Measurements from ENCODE around the gene PDE3A.

The PDE3A gene

DNA sequence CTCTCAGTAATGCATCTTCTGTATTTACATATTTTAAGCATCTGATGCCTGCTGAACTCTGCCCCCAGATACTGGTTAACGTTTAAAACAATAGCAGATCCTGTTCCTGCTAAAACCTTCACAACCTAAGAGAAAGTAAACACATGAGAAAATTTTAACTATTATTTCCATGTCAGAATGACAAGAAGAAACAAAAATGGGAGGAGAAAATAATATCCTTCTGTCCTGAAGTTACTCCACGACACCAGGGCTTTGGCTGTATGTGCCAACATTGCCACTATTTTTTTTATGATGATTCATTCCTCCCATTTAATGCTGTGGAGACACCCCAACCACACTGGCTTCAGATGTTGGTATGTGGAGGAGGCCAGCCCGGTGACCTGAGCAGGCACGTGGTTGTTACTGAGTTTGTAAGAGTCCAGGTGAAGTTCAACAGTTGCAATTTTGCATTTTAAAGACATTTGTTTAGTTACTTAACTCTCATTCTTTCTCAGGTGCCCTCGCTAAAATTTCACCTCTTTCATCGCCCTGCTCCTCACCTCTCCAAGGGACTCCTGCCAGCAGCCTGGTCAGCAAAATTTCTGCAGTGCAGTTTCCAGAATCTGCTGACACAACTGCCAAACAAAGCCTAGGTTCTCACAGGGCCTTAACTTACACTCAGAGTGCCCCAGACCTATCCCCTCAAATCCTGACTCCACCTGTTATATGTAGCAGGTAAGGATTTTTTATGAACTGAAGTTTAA lies 261.2 kb downstream of the PDE3A start:
- H3K9me2 ChIP-seq (replicated peaks; ENCODE audit: control insufficient read depth, low read length): no peaks in the 10 kb centered on the region

DNA sequence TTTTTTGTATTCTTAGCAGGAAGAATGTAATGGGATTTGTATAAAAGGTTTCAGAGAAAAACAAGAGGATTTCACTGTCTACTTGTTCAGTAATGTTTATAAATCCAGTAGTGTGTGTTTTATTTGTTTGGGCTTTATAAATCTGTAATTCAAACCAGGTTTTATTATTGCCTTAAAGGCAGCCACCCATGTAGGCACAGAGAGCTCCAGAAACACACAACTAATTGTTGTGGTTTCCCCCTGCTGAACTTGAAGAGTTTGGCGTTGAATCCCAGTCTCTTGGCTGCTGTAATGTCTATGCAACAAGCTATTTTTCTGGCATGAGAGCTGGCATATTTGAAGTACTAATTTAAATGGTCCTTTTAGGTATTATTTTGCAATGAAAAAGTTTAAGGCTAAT lies 263.4 kb downstream of the PDE3A start:
- H3K36me3 ChIP-seq (ENCODE audit: control insufficient read depth, low read length): no peaks in the 10 kb centered on the region
- no peak overlapping the region for H3K4me2 ChIP-seq (ENCODE audit: low read length)
- no peaks in the 10 kb centered on the region for H3K9me3 ChIP-seq (ENCODE audit: control insufficient read depth, insufficient read depth, low read length)
- H3K9me2 ChIP-seq (replicated peaks; ENCODE audit: control insufficient read depth, low read length): no peaks in the 10 kb centered on the region
- H3F3A ChIP-seq (ENCODE audit: control insufficient read depth, insufficient read depth): no peaks in the 10 kb centered on the region
- H3K79me2 ChIP-seq (ENCODE audit: control insufficient read depth, low read length): no peaks in the 10 kb centered on the region
- no peaks in the 10 kb centered on the region for H3K4me1 ChIP-seq (ENCODE audit: control insufficient read depth, low read length)
- H3K27me3 ChIP-seq (ENCODE audit: control insufficient read depth, low read length): no peaks in the 10 kb centered on the region
- TF ChIP-seq, protein P1, sequence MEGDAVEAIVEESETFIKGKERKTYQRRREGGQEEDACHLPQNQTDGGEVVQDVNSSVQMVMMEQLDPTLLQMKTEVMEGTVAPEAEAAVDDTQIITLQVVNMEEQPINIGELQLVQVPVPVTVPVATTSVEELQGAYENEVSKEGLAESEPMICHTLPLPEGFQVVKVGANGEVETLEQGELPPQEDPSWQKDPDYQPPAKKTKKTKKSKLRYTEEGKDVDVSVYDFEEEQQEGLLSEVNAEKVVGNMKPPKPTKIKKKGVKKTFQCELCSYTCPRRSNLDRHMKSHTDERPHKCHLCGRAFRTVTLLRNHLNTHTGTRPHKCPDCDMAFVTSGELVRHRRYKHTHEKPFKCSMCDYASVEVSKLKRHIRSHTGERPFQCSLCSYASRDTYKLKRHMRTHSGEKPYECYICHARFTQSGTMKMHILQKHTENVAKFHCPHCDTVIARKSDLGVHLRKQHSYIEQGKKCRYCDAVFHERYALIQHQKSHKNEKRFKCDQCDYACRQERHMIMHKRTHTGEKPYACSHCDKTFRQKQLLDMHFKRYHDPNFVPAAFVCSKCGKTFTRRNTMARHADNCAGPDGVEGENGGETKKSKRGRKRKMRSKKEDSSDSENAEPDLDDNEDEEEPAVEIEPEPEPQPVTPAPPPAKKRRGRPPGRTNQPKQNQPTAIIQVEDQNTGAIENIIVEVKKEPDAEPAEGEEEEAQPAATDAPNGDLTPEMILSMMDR (IDR thresholded peaks at IDR 0.05; ENCODE audit: low read depth, low read length, poor library complexity, severe bottlenecking): no peak
- TF ChIP-seq EZH2phosphoT487 (IDR thresholded peaks at IDR 0.05; ENCODE audit: borderline replicate concordance, low read length): no peak
- no peak overlapping the region for H3K27ac ChIP-seq (ENCODE audit: low read depth, low read length)
- no peak overlapping the region for H3K4me3 ChIP-seq (ENCODE audit: low read length)
- H4K20me1 ChIP-seq (ENCODE audit: control insufficient read depth, insufficient read depth, low read depth, low read length): no peaks in the 10 kb centered on the region

More for the DNA sequence above, 261.2 kb downstream of the PDE3A start:
- Histone ChIP-seq H3K27me3 (ENCODE audit: control insufficient read depth, low read length) (no peaks in the 10 kb centered on the region), H3F3A (ENCODE audit: control insufficient read depth, insufficient read depth) (no peaks in the 10 kb centered on the region), H3K4me3 (ENCODE audit: low read length) (no peak overlapping the region), H3K79me2 (ENCODE audit: control insufficient read depth, low read length) (no peaks in the 10 kb centered on the region), H3K27ac (ENCODE audit: low read depth, low read length) (no peak overlapping the region), H3K4me2 (ENCODE audit: low read length) (no peak overlapping the region), H4K20me1 (ENCODE audit: control insufficient read depth, insufficient read depth, low read depth, low read length) (no peaks in the 10 kb centered on the region), H3K4me1 (ENCODE audit: control insufficient read depth, low read length) (no peaks in the 10 kb centered on the region), H3K9me3 (ENCODE audit: control insufficient read depth, insufficient read depth, low read length) (no peaks in the 10 kb centered on the region), H3K36me3 (ENCODE audit: control insufficient read depth, low read length) (no peaks in the 10 kb centered on the region)
- TF ChIP-seq, protein P1 (IDR thresholded peaks at IDR 0.05; ENCODE audit: low read depth, low read length, poor library complexity, severe bottlenecking): no peak
- no peak for TF ChIP-seq EZH2phosphoT487 (IDR thresholded peaks at IDR 0.05; ENCODE audit: borderline replicate concordance, low read length)

DNA sequence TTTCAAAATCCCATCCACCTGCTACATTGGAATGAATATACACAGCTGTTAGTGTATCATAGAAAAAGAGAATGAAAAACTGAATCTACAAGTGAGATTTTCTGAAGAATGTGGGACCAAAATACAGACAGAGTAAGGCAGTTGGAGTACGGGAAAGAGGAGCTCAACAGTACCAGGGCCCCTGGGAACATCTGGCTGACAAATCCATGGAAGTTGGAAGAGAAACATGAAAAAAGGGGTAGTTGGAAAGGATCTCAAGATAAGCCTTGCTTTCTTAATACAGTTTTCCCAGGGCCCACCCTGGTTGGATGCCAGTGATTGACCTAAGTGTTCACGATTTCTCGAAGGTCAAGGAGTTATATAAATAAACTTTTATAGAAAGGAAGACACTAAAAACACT lies 272.8 kb downstream of the PDE3A start:
- no peak for TF ChIP-seq EZH2phosphoT487 (IDR thresholded peaks at IDR 0.05; ENCODE audit: borderline replicate concordance, low read length)
- TF ChIP-seq, protein P1 (IDR thresholded peaks at IDR 0.05; ENCODE audit: low read depth, low read length, poor library complexity, severe bottlenecking): no peak
- Histone ChIP-seq H3K27ac (ENCODE audit: low read depth, low read length) (no peak overlapping the region), H3K9me3 (ENCODE audit: control insufficient read depth, insufficient read depth, low read length) (no peaks in the 10 kb centered on the region), H3K9me2 (replicated peaks; ENCODE audit: control insufficient read depth, low read length) (no peaks in the 10 kb centered on the region), H4K20me1 (ENCODE audit: control insufficient read depth, insufficient read depth, low read depth, low read length) (no peaks in the 10 kb centered on the region), H3K36me3 (ENCODE audit: control insufficient read depth, low read length) (no peaks in the 10 kb centered on the region), H3K4me3 (ENCODE audit: low read length) (no peak overlapping the region), H3K4me2 (ENCODE audit: low read length) (no peak overlapping the region), H3K4me1 (ENCODE audit: control insufficient read depth, low read length) (no peaks in the 10 kb centered on the region), H3K27me3 (ENCODE audit: control insufficient read depth, low read length) (no peaks in the 10 kb centered on the region), H3K79me2 (ENCODE audit: control insufficient read depth, low read length) (no peaks in the 10 kb centered on the region), H3F3A (ENCODE audit: control insufficient read depth, insufficient read depth) (no peaks in the 10 kb centered on the region)

Data from DOHH2 (cell line).